RWPE1 (cell line): ENCODE data around the gene TEX19.

Source experiments
- CTCF ChIA-PET: fragments of 350-600 bp; sonication (Branson Sonifier 250); formaldehyde crosslinking; extraction: SDS; loops from one replicate; lab custom pipeline; 2021; lab: Yijun Ruan, JAX
- POLR2A ChIA-PET: fragments of 400-600 bp; formaldehyde crosslinking; extraction: SDS; loops from one replicate; lab custom pipeline; 2020; ENCODE audit warnings: antibody characterized with exemption; ENCODE audit not compliant: low non-redundant PET; lab: Yijun Ruan, JAX
- DNase-seq: peaks from one replicate; pipeline ENCODE4 v3.0.0; 2012; ENCODE audit warnings: low spot score
- H3K27ac ChIP-seq: fragments of 450-650 bp; 2 replicates; pipeline ENCODE4 v1.5.1; 2017
- TF ChIP-seq, protein P1 (sequence below): fragments of 450-650 bp; conservative IDR thresholded peaks from 2 replicates; pipeline ENCODE4 v1.5.1; 2017; ENCODE audit warnings: low read depth, mild to moderate bottlenecking

TEX19 gene

DNA sequence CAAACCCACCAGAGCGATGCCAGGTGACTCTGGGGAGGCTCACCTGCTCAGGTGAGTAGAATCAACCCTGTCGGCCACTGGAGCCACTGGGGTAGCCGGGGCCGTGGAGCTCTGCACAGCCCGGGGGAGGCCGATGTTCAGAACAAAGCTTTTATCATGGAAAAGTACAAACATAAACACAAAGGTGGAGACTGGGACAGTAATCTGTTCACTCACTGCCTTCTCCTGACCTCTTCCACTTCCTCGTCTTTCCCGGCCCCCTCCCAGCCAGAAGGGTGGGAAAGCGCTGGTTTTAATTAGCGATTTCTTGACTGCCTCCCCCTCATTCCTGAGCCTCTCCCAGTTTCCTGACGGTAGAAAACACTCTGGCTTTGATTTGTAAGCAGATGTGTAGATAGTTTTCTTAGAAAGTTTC is 9.8 kb upstream of the TEX19 start:
- TF ChIP-seq, protein P1, sequence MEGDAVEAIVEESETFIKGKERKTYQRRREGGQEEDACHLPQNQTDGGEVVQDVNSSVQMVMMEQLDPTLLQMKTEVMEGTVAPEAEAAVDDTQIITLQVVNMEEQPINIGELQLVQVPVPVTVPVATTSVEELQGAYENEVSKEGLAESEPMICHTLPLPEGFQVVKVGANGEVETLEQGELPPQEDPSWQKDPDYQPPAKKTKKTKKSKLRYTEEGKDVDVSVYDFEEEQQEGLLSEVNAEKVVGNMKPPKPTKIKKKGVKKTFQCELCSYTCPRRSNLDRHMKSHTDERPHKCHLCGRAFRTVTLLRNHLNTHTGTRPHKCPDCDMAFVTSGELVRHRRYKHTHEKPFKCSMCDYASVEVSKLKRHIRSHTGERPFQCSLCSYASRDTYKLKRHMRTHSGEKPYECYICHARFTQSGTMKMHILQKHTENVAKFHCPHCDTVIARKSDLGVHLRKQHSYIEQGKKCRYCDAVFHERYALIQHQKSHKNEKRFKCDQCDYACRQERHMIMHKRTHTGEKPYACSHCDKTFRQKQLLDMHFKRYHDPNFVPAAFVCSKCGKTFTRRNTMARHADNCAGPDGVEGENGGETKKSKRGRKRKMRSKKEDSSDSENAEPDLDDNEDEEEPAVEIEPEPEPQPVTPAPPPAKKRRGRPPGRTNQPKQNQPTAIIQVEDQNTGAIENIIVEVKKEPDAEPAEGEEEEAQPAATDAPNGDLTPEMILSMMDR: no peak
- H3K27ac ChIP-seq: no peak overlapping the region
- CTCF ChIA-PET: no interaction called here
- no peak for DNase-seq
- POLR2A ChIA-PET: interaction anchor here (0.6 kb wide), 1 partner anchor 61 kb away, joined by 3 read pairs; no protein-coding TSS in a partner anchor

DNA sequence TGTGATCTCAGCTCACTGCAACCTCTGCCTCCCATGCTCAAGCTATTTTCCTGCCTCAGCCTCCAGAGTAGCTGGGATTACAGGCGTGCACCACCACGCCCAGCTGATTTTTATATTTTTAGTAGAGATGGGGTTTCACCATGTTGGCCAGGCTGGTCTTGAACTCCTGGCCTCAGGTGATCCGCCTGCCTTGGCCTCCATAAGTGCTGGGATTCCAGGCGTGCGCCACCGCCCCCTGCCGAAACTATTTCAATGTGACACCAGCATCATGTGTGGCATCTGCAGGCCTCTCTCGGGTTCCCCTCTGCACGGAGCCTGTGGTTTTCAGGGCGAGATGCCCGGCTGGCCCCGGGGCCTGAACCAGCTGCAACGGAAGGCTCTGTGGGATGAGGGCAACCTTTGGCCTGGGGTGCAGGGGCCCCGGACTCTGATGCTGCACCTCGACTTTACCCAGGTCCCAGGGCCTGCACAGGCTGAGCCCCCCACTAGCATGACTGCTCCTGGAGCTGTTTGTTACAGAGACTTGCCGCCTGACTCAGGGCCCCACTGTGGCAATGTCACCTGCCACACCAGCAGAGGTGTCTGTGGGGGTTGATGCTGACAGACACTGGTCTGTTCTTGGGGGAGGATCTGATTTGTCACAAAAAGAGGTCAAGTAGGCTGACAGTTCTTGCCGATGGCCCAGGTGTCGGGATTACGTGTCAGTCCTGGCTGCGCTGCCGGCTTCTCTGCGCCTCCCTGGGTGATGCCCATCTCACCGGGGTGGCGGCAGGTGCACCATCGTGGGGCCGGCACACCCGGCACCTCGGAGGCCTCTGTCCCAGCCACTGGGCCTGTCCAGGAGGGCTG is 8.6 kb upstream of the TEX19 start:
- H3K27ac ChIP-seq: no peak overlapping the region

DNA sequence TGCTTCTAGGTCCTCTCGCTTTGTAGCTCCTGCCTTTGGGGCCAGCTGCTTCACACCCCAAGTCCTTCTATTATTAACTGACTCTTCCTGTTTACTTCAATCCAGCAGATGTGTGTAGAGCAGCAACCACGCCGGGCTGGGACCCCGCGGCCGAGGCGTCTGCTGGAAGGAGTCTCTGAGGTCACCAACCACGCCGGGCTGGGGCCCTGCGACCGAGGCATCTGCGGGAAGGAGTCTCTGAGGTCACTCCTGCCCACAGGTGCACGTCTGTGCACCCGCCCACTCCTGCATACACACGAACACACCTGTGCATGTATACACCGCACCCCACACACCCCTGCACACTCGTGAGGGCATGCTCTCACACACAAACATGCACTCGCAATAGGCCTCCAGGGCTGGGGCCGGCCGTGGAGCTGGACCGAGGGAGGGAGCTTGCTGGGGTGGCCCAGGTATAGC is 7.8 kb upstream of the TEX19 start:
- ChIA-PET POLR2A (no interaction called here), CTCF (interaction anchor here (0.6 to 1.4 kb wide), 5 partner anchors 9 to 108 kb away, joined by 3 to 4 read pairs (median 3); no protein-coding TSS in a partner anchor)
- no peak overlapping the region for H3K27ac ChIP-seq
- no peak for DNase-seq
- TF ChIP-seq, protein P1: no peak

More for the DNA sequence above, 8.6 kb upstream of the TEX19 start:
- POLR2A ChIA-PET: no interaction called here
- TF ChIP-seq, protein P1: 0 out of 2 replicates have a peak, but pooled peaks have one; percentile 8
- CTCF ChIA-PET: interaction anchor here (0.6 to 0.7 kb wide), 3 partner anchors 53 to 169 kb away, joined by 3 to 4 read pairs (median 3); partner anchors contain the start of gene FOXK2
- DNase-seq: no peak

DNA sequence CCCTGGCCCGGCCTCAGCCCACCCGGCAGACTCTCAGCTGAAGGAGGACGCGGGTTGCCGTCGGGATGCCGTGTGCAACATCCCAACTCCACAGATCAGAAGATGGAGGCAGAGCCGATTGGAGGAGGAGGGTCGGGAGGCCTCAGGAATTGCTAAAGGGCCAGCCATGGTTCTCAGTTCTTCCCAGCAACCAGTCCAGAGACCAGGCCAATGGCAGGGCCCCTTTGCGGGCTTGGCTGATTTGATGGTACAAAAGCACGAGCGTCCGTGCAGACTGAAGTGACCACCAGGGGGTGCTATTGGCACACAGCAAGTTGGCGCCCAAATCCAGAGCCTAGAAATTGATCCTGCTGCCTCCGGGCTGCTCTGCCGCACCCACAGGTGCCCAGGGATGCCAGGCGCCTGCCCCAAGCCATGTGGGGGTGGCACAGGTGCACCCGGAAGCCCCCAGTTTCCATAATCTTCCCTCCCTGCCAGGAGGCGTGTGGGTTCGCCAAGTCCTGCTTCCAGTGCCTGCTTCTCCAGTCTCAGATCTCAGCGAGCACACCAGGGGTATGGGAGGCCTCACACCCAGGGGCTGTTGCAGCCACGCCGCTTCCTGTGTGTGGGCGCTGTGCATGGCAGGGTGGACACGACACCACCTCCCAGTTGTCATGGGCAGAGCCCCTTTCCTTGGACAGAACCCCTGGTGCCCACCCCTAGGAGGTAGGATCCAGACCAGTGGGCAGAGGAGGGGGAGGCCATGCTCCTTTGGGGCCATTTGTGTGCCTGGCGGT is 7.1 kb upstream of the TEX19 start:
- DNase-seq: peak; percentile 64
- ChIA-PET CTCF (interaction anchor here (0.6 to 1.4 kb wide), 4 partner anchors 10 to 409 kb away, joined by 3 to 4 read pairs (median 3); no protein-coding TSS in a partner anchor), POLR2A (interaction anchor here (0.7 kb wide), 1 partner anchor 100 kb away, joined by 9 read pairs; no protein-coding TSS in a partner anchor)
- H3K27ac ChIP-seq: 0 out of 2 replicates have a peak overlapping the region, but pooled peaks have one; percentile 0
- TF ChIP-seq, protein P1: peak; percentile 98

DNA sequence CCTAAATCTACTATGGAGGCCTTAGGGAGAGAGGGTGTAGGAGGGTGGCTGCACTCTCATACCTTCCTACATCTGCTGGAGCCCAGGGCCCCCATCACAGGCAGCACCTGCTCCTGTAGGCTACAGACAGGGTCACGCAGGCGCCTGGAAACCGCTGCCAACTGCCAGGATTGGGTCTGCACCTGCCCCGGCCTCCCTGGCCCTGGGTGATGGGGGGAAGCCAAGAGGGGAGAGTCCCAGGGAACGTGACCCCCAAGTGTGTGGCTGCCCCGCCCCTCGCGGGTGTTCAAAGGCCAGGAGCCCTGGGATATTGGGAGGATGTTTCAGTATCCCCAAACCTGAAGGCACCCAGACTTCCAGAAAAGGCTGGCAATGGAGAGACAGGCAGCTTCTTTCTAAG is 5.6 kb upstream of the TEX19 start:
- TF ChIP-seq, protein P1: no peak
- H3K27ac ChIP-seq: no peak overlapping the region
- no peak for DNase-seq
- POLR2A ChIA-PET: interaction anchor here (0.7 kb wide), 1 partner anchor 60 kb away, joined by 6 read pairs; no protein-coding TSS in a partner anchor
- CTCF ChIA-PET: interaction anchor here (0.6 kb wide), 1 partner anchor 253 kb away, joined by 3 read pairs; no protein-coding TSS in a partner anchor
